ENCODE measurements around the gene WFS1.
A peak's percentile ranks its signal among the peaks of the same experiment; 100 is the strongest.

WFS1 gene

GRCh38 chr4:6269616-6270511 lies at the start of gene WFS1:
Gene WFS1 (plus strand): TSS chr4:6269850. CDS start chr4:6277456, 7,606 bp downstream.
- peak; percentile 98 for DNase-seq (ENCODE audit: low spot score)

GRCh38 chr4:6221301-6221850 lies 48.3 kb upstream of the WFS1 start:
- no peak for DNase-seq (ENCODE audit: low spot score)

GRCh38 chr4:6221851-6222760 lies 47.5 kb upstream of the WFS1 start:
- DNase-seq (ENCODE audit: low spot score), result peak; percentile 70

GRCh38 chr4:6222761-6223292 lies 46.8 kb upstream of the WFS1 start:
- DNase-seq (ENCODE audit: low spot score), result peak; percentile 38

- DNase-seq (ENCODE audit: low spot score), result no peak
Observed at GRCh38 chr4:6224735-6225134, 44.9 kb upstream of the WFS1 start.

- no peak for DNase-seq (ENCODE audit: low spot score)
Observed at GRCh38 chr4:6225469-6225868, 44.2 kb upstream of the WFS1 start.

GRCh38 chr4:6226506-6226905 lies 43.1 kb upstream of the WFS1 start:
- no peak for DNase-seq (ENCODE audit: low spot score)

- DNase-seq (ENCODE audit: low spot score), result no peak
Observed at GRCh38 chr4:6227412-6228157, 42.1 kb upstream of the WFS1 start.

- DNase-seq (ENCODE audit: low spot score), result no peak
Observed at GRCh38 chr4:6228158-6229067, 41.2 kb upstream of the WFS1 start.

GRCh38 chr4:6229095-6229494 lies 40.6 kb upstream of the WFS1 start:
- DNase-seq (ENCODE audit: low spot score), result peak; percentile 84

- DNase-seq (ENCODE audit: low spot score), result no peak
Observed at GRCh38 chr4:6229671-6230501, 39.8 kb upstream of the WFS1 start.

- DNase-seq (ENCODE audit: low spot score), result no peak
Observed at GRCh38 chr4:6230502-6230785, 39.2 kb upstream of the WFS1 start.

- DNase-seq (ENCODE audit: low spot score), result no peak
Observed at GRCh38 chr4:6230827-6231662, 38.6 kb upstream of the WFS1 start.

GRCh38 chr4:6231663-6232165 lies 37.9 kb upstream of the WFS1 start:
- DNase-seq (ENCODE audit: low spot score), result no peak

- no peak for DNase-seq (ENCODE audit: low spot score)
Observed at GRCh38 chr4:6232836-6233785, 36.5 kb upstream of the WFS1 start.

GRCh38 chr4:6233929-6234328 lies 35.7 kb upstream of the WFS1 start:
- DNase-seq (ENCODE audit: low spot score), result no peak

GRCh38 chr4:6235012-6235411 lies 34.6 kb upstream of the WFS1 start:
- DNase-seq (ENCODE audit: low spot score), result no peak

Data from globus pallidus (tissue), 1 donor.